ENCODE data around the gene RTN1.

The RTN1 gene

GRCh38 chr14:59755409-59756135, 115.0 kb downstream of the RTN1 start:
- no peak for TF ChIP-seq CTCF (IDR thresholded peaks at IDR 0.05; ENCODE audit: low read depth, low read length, missing control alignments)
- DNase-seq (ENCODE audit: extremely low read depth, low read depth) = no peak

GRCh38 chr14:59754256-59754655, 116.3 kb downstream of the RTN1 start:
- no peak overlapping the region for H3K4me3 ChIP-seq (replicated peaks; ENCODE audit: low read depth, low read length)
- TF ChIP-seq CTCF (IDR thresholded peaks at IDR 0.05; ENCODE audit: low read depth, low read length, missing control alignments) = no peak
- no peak for DNase-seq (ENCODE audit: extremely low read depth, low read depth)

More at GRCh38 chr14:59755409-59756135, 115.0 kb downstream of the RTN1 start:
- H3K4me3 ChIP-seq (replicated peaks; ENCODE audit: low read depth, low read length) = no peak overlapping the region

- no peak for DNase-seq (ENCODE audit: extremely low read depth, low read depth)
- no peak overlapping the region for H3K4me3 ChIP-seq (replicated peaks; ENCODE audit: low read depth, low read length)
- TF ChIP-seq CTCF (IDR thresholded peaks at IDR 0.05; ENCODE audit: low read depth, low read length, missing control alignments) = no peak
Observed at GRCh38 chr14:59753512-59753911, 117.1 kb downstream of the RTN1 start.

- no peak overlapping the region for H3K4me3 ChIP-seq (replicated peaks; ENCODE audit: low read depth, low read length)
- DNase-seq (ENCODE audit: extremely low read depth, low read depth) = no peak
- TF ChIP-seq CTCF (IDR thresholded peaks at IDR 0.05; ENCODE audit: low read depth, low read length, missing control alignments) = no peak
Observed at GRCh38 chr14:59751578-59751977, 119.0 kb downstream of the RTN1 start.

- DNase-seq (ENCODE audit: extremely low read depth, low read depth) = no peak
- TF ChIP-seq CTCF (IDR thresholded peaks at IDR 0.05; ENCODE audit: low read depth, low read length, missing control alignments) = no peak
- H3K4me3 ChIP-seq (replicated peaks; ENCODE audit: low read depth, low read length) = no peak overlapping the region
Observed at GRCh38 chr14:59739794-59740193, 130.8 kb downstream of the RTN1 start.

- TF ChIP-seq CTCF (IDR thresholded peaks at IDR 0.05; ENCODE audit: low read depth, low read length, missing control alignments) = no peak
- DNase-seq (ENCODE audit: extremely low read depth, low read depth) = no peak
Observed at GRCh38 chr14:59728304-59728703, 142.3 kb downstream of the RTN1 start.

More at GRCh38 chr14:59728304-59728703, 142.3 kb downstream of the RTN1 start:
- H3K4me3 ChIP-seq (replicated peaks; ENCODE audit: low read depth, low read length) = no peak overlapping the region

All from HFF-Myc (cell line).